WERI-Rb-1 (cell line): Measurements from ENCODE around the gene C16orf95.

ENCODE experiments used
- DNase-seq: peaks from one replicate; pipeline ENCODE4 v3.0.0-alpha.2; 2020
- H3K27ac ChIP-seq: fragments of 250-450 bp; sonication (Bioruptor Pico); 2 replicates; pipeline ENCODE4 v1.5.1; 2020; ENCODE audit warnings: mild to moderate bottlenecking, moderate library complexity
- H3K27me3 ChIP-seq: fragments of 250-450 bp; sonication (Bioruptor Pico); 2 replicates; pipeline ENCODE4 v1.5.1; 2021; ENCODE audit warnings: mild to moderate bottlenecking, low read depth, moderate library complexity; ENCODE audit not compliant: insufficient read depth, severe bottlenecking
- H3K36me3 ChIP-seq: fragments of 250-450 bp; sonication (Bioruptor Pico); 2 replicates; pipeline ENCODE4 v1.5.1; 2020; ENCODE audit warnings: mild to moderate bottlenecking, moderate library complexity
- H3K4me3 ChIP-seq: 2 replicates; pipeline ENCODE4 v1.5.1; 2011; ENCODE audit warnings: low read depth, mild to moderate bottlenecking, control low read depth, low read length
- H3K9me3 ChIP-seq: fragments of 250-450 bp; sonication (Bioruptor Pico); 2 replicates; pipeline ENCODE4 v1.5.1; 2021; ENCODE audit warnings: mild to moderate bottlenecking, moderate library complexity; ENCODE audit not compliant: severe bottlenecking
- TF ChIP-seq, protein P1 (sequence below): IDR thresholded peaks from 2 replicates; pipeline ENCODE4 v1.5.1; 2011; ENCODE audit warnings: low read depth, mild to moderate bottlenecking, control low read depth, inconsistent platforms, low read length

Gene C16orf95

DNA sequence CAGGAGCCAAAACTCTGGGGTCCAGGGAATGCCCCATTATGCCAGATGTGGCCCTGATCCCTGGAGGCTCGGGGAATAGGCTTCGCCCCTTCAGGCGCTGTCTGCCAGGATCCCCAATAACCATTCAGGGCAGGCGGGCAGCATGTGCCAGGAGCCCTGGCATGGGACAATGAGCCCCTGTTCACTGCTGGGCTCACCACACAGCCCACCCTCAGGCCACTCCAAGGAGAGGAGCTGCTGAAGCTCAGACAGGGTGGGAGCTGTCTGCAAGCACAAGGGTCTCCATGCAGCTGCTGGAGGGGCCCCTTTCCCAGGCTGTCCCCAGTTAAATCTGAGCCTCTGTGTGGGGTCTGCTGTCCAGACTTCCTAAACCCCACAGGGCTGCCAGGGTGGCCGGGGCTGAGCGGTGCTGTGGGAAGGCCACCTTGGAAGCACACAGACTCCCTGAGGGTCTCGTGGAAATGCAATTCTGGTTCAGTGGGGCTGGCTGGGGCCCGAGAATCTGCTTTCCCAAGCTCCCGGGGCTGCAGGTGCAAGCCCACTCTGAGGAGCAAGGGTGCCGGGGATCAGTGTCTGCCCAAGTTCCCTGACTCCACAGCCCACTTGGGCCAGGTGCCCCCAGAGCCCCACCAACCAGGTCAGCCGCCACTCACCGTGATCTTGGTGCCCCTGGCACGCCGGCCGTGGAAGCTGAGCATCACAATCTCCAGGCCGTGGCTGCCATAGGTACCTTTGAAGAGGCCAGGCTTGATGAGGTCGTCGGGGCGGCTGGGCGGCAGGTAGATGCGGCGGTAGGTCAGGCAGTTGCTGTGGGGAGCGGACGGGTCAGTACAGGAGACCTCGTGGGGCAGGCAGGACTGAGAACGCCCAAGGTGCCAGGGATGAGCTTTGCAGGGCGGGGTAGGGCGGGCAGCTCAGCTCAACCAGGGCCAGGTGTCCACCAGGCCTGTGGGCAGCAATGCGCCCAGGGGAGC, 17.7 kb upstream of the C16orf95 start:
- no peak overlapping the region for H3K4me3 ChIP-seq
- H3K36me3 ChIP-seq, result peaks cover 12% of the 10 kb centered on the region
- no peak overlapping the region for H3K27ac ChIP-seq
- no peaks in the 10 kb centered on the region for H3K27me3 ChIP-seq
- TF ChIP-seq, protein P1, sequence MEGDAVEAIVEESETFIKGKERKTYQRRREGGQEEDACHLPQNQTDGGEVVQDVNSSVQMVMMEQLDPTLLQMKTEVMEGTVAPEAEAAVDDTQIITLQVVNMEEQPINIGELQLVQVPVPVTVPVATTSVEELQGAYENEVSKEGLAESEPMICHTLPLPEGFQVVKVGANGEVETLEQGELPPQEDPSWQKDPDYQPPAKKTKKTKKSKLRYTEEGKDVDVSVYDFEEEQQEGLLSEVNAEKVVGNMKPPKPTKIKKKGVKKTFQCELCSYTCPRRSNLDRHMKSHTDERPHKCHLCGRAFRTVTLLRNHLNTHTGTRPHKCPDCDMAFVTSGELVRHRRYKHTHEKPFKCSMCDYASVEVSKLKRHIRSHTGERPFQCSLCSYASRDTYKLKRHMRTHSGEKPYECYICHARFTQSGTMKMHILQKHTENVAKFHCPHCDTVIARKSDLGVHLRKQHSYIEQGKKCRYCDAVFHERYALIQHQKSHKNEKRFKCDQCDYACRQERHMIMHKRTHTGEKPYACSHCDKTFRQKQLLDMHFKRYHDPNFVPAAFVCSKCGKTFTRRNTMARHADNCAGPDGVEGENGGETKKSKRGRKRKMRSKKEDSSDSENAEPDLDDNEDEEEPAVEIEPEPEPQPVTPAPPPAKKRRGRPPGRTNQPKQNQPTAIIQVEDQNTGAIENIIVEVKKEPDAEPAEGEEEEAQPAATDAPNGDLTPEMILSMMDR, result no peak
- DNase-seq, result no peak
- no peaks in the 10 kb centered on the region for H3K9me3 ChIP-seq

DNA sequence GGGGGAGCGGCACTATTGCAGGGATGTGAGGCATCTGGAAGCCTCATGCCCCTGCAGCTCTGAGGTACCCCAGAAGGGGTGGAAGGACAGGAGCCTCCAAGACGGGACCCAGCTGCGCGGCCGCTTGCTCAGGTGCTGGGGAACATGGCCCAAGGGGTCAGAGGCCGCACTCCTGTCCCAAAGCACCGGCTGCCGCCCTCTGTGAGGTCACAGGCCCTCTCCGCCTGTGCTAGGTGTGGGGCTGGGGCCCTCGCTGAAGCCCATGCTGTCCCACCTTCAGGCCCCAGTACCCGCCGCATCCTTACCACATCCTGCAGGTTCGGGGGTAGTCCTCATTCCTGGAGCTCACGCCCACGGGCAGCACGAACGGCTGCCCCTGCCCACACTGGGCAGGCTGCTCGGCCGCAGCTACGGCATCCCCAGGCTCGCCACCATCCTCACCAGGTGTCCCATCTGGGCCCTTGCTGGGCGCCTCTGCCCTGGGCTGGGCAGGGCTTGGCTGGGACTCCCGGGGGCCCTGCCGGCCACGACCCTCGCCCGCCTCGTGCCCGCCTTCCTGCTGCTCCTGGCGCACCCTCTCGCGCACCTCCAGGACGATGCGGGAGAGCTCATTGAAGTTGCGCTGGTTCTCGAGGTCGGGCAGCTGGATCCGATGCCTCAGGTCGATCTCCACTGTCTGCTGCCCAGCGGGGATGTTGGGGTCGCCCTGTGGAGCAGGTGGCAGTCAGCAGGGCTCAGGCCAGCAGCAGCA, 16.6 kb upstream of the C16orf95 start:
- no peaks in the 10 kb centered on the region for H3K27me3 ChIP-seq
- H3K36me3 ChIP-seq, result peaks cover 21% of the 10 kb centered on the region
- TF ChIP-seq, protein P1, result no peak
- no peak for DNase-seq
- no peak overlapping the region for H3K4me3 ChIP-seq
- no peaks in the 10 kb centered on the region for H3K9me3 ChIP-seq
- no peak overlapping the region for H3K27ac ChIP-seq

DNA sequence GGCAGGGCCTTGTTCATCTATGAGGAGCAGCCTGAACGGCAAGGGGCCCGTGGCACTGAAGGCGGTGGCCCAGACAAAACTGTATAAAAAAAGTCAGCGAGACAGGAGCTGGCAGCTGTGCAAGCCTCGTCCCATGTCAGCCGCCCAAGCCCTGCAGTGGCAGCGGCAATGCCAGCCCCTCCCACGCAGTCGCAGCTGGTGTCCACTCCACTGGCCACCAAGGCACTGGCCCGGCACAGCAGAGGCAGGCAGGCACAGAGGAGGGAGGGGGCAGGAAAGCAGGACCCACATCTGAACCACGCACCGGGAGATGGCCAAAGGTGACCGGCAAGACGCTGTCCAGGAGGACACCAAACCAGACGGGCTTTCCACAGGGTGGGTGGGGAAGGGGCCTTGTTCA, 15.9 kb upstream of the C16orf95 start:
- Histone ChIP-seq H3K9me3 (no peaks in the 10 kb centered on the region), H3K27me3 (no peaks in the 10 kb centered on the region), H3K36me3 (peaks cover 21% of the 10 kb centered on the region), H3K4me3 (no peak overlapping the region), H3K27ac (no peak overlapping the region)
- TF ChIP-seq, protein P1, result no peak
- DNase-seq, result no peak

DNA sequence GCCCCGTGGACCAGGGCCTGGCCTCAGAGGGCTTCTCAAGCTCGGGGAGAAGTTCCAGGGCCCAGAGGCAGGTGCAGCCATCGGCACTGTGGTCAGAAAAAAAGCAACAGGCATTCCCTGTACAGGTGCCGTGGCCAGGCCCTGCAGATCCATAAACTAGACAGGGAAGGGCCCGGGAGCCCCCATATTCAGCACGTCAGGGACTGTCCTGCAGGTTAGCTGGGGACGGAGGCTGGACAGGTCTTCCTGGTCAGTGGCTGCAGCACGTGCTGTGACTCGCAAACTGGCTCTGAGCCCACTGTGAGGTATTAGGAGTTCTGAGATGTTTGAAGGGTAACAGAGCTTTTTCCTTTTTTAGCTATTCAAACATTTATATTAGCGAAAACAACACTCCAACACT, 15.0 kb upstream of the C16orf95 start:
- no peaks in the 10 kb centered on the region for H3K9me3 ChIP-seq
- no peak overlapping the region for H3K27ac ChIP-seq
- H3K27me3 ChIP-seq, result no peaks in the 10 kb centered on the region
- H3K36me3 ChIP-seq, result peaks cover 21% of the 10 kb centered on the region
- H3K4me3 ChIP-seq, result no peak overlapping the region
- TF ChIP-seq, protein P1, result no peak
- no peak for DNase-seq

DNA sequence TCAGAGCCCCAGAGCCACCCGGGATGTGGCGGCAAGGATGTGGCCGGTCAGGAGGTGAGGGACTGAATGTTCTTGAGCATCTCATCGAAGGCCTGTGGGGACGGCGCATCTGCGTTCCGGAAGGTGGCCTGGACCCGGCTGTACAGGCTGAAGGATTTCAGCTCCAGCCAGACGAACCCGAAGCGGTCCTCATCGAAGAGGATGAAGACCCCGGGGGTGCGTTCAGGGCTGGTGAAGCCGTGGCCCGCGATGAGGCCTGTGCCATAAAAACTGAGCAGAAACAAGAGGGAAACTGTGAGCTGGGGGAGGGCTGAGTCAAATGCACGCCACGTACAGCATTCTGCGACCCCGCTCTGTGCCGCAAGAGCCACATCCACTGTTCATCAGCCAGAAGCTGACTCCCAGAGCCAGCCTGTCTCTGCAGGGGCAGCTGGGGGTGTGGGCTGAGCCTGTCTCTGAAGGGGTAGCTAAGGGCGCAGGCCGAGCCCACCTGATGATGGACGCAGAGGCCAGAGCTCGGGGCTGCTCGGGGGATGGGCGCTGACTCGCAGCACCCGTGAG, 14.1 kb upstream of the C16orf95 start:
- no peaks in the 10 kb centered on the region for H3K9me3 ChIP-seq
- H3K36me3 ChIP-seq, result peaks cover 21% of the 10 kb centered on the region
- DNase-seq, result no peak
- no peak overlapping the region for H3K27ac ChIP-seq
- H3K27me3 ChIP-seq, result no peaks in the 10 kb centered on the region
- TF ChIP-seq, protein P1, result no peak
- H3K4me3 ChIP-seq, result no peak overlapping the region
